Measurements from ENCODE around the gene GYS2.
"Not testable (repeated sequence)": the region's sequence is repeated elsewhere in the genome, so short reads cannot be mapped to it uniquely, and the experiment has no call there.

- TF ChIP-seq POLR2A (IDR thresholded peaks at IDR 0.05; ENCODE audit: low read depth, low read length); CTCF (conservative IDR thresholded peaks at IDR 0.05; ENCODE audit: low read depth, low read length); RAD21 (IDR thresholded peaks at IDR 0.05; ENCODE audit: low read length); SMC3 (IDR thresholded peaks at IDR 0.05; ENCODE audit: low read depth, low read length); MXI1 (IDR thresholded peaks at IDR 0.05; ENCODE audit: borderline replicate concordance, low read depth, low read length); RFX5 (IDR thresholded peaks at IDR 0.05; ENCODE audit: low read depth, low read length); RCOR1 (IDR thresholded peaks at IDR 0.05; ENCODE audit: insufficient replicate concordance, low read length); MAFK (IDR thresholded peaks at IDR 0.05; ENCODE audit: low read depth, low read length); BHLHE40 (IDR thresholded peaks at IDR 0.05; ENCODE audit: low read depth, low read length); MAZ (IDR thresholded peaks at IDR 0.05; ENCODE audit: borderline replicate concordance, low read depth, low read length); CHD1 (IDR thresholded peaks at IDR 0.05; ENCODE audit: low read depth, low read length); CEBPB (IDR thresholded peaks at IDR 0.05; ENCODE audit: low read depth, low read length); FOS (IDR thresholded peaks at IDR 0.05; ENCODE audit: low read depth, low read length): not testable (repeated sequence)
- TF ChIP-seq, protein P1, sequence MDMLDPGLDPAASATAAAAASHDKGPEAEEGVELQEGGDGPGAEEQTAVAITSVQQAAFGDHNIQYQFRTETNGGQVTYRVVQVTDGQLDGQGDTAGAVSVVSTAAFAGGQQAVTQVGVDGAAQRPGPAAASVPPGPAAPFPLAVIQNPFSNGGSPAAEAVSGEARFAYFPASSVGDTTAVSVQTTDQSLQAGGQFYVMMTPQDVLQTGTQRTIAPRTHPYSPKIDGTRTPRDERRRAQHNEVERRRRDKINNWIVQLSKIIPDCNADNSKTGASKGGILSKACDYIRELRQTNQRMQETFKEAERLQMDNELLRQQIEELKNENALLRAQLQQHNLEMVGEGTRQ (IDR thresholded peaks at IDR 0.05; ENCODE audit: low read depth, low read length): not testable (repeated sequence)
These were observed 20.1 kb downstream of the GYS2 start for GRCh38 chr12:21584403-21585182.

All from IMR-90 (cell line).